Stimulated activated effector memory CD8-positive, alpha-beta T cell treated with anti-CD3 and anti-CD28 coated beads, Interleukin-12 subunit alpha, Interleukin-12 subunit beta, amount 100 ng/mL, for 72 hours (primary cell): ENCODE results near the gene NAALADL2.

Experiments
- ATAC-seq: fragments of 150-1000 bp; cut with Tn5 transposase; 2 replicates; pipeline ENCODE4 v1.10.0; 2021
- DNase-seq, 2 donors: peaks; one replicate each; pipeline ENCODE4 v3.0.0; 2021 to 2022; ENCODE audit warnings: low spot score in 2 of 2
- H3K27ac Mint-ChIP-seq: one replicate; pipeline ENCODE4 v1.8.0; 2022; ENCODE audit warnings: mild to moderate bottlenecking, mixed read lengths
- H3K36me3 Mint-ChIP-seq: one replicate; pipeline ENCODE4 v1.8.0; 2022; ENCODE audit warnings: mild to moderate bottlenecking, mixed read lengths
- H3K4me1 Mint-ChIP-seq: one replicate; pipeline ENCODE4 v1.8.0; 2022; ENCODE audit warnings: mixed read lengths
- H3K4me3 Mint-ChIP-seq: one replicate; pipeline ENCODE4 v1.8.0; 2022; ENCODE audit warnings: mild to moderate bottlenecking, mixed read lengths
- H3K9me3 Mint-ChIP-seq: one replicate; pipeline ENCODE4 v1.8.0; 2022; ENCODE audit warnings: mixed read lengths

The NAALADL2 gene

DNA sequence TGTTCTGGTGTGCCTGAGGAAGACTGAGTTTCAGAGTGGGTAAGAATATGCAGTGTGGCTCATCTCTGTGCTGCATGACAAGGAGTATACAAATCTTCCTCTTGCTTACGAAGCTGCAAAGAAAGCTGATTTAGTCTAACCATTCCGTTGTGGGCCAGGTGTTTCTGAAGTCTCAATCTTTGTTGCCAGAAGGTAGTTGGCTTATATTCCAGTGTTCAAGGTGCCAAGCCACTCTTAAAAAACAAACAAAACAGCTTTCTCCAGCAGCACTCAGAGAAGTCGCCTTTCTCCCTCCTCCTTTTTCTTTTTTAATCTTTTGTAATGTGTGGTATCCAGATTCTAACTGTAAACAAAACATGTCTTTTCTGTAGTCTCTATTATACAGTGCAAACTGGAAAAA is 872.4 kb downstream of the NAALADL2 start:
- peaks cover 14% of the 10 kb centered on the region for H3K9me3 Mint-ChIP-seq
- ATAC-seq (no peak), DNase-seq (no peak)
- no peaks in the 10 kb centered on the region for H3K4me1 Mint-ChIP-seq
- no peak overlapping the region for H3K4me3 Mint-ChIP-seq
- H3K36me3 Mint-ChIP-seq: no peaks in the 10 kb centered on the region
- no peak overlapping the region for H3K27ac Mint-ChIP-seq

DNA sequence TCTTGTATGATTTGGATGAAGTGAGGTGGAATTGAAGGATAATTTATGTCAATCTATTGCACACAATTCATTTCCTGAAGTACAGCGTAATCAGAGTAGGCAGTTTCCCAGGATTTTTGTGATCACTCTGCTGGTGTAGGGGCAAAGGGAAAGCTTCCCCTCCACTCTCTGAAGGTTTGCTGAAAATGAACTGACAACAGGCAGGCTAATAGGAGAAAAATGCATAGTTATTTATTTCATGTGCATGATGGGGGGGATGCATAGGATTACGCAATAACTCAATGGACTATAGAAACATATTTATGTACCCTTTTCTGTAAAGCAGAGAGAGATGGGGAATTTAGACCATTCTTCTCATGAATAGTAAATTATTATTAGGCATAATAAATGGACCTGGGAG is 872.9 kb downstream of the NAALADL2 start:
- Mint-ChIP-seq H3K4me1 (no peaks in the 10 kb centered on the region), H3K36me3 (no peaks in the 10 kb centered on the region), H3K9me3 (peaks cover 12% of the 10 kb centered on the region), H3K4me3 (no peak overlapping the region), H3K27ac (no peak overlapping the region)
- no peak for DNase-seq
- no peak for ATAC-seq

DNA sequence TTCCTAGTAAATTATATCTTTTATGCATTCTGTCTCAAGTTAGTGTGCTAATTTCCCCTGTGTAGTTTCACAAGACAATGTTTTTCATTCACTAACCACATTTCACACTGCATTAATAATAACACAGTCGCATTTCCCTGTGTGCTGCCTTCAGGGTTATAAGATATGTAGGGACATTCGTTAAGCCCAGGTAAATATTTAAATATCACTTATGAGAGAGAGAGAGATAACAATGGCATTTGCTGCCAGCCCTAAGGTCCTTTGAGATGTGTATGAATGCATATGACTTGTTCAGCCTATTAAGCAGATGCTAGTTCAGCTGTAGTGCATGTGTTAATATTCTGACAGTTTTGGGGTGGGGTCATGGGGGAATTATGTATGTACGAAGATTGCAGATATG is 876.7 kb downstream of the NAALADL2 start:
- Mint-ChIP-seq H3K27ac (no peak overlapping the region), H3K36me3 (no peaks in the 10 kb centered on the region)

DNA sequence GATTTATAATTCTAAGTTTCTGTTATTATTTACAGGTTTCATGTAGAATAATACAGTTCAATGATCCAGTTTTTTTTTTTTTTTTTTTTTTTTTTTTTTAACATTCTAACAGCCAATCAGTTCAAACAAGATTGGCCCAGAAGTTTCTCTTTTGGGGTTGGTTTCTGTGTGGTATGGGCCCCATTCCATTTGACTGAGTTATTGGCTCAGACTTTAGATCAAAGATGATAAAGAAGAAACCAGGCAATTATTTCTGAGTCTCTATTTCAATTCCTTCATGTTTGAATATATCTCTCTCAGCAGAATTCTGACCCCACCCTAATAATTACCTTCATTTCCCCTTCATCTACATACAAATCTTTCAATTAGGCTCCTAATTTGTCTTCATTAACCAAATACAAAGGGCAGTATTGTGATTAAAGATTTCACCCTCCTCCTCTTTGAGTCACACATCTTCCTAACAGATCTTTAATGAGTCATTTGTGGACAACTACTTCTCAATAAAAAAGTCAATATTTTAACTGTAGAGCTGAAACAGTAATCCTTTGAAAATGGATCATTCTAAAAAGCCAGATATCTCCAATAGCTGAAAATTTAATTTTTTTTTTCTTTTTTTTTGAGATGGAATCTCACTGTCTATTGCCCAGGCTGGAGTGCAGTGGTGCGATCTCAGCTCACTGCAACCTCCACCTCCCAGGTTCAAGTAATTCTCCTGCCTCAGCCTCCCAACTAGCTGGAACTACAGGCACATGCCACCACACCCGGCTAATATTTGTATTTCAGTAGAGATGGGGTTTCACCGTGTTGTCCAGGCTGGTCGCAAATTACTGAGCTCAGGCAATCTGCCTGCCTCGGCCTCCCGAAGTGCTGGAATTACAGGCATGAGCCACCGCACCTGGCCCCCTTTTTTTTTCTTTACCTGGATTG is 878.8 kb downstream of the NAALADL2 start:
- H3K27ac Mint-ChIP-seq: no peak overlapping the region
- peaks cover 14% of the 10 kb centered on the region for H3K9me3 Mint-ChIP-seq
- ATAC-seq (no peak), DNase-seq (no peak)
- H3K4me1 Mint-ChIP-seq: no peaks in the 10 kb centered on the region
- no peaks in the 10 kb centered on the region for H3K36me3 Mint-ChIP-seq
- H3K4me3 Mint-ChIP-seq: no peak overlapping the region

More for the DNA sequence above, 876.7 kb downstream of the NAALADL2 start:
- H3K9me3 Mint-ChIP-seq: peaks cover 16% of the 10 kb centered on the region
- no peak for DNase-seq
- no peaks in the 10 kb centered on the region for H3K4me1 Mint-ChIP-seq
- ATAC-seq: no peak
- no peak overlapping the region for H3K4me3 Mint-ChIP-seq

DNA sequence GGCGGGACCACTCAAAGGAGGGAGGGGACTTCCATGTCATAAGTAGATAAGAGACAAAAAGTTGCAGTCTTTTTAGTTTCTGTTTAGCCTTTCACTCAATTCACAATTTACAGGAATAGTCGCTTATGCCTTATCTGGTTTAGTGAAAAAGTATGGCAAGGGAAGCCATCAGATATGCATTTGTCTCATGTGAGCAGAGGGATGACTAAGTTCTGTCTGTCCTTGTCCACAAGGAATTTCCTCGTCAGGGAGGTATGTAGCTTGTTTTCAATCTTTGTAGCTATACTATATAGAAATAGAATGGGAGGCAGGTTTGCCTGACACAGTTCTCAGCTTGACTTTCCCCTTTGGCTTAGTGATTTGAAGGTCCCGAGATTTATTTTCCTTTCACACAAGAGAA is 882.8 kb downstream of the NAALADL2 start:
- Mint-ChIP-seq H3K36me3 (no peaks in the 10 kb centered on the region), H3K9me3 (peaks cover 17% of the 10 kb centered on the region), H3K27ac (no peak overlapping the region), H3K4me1 (no peaks in the 10 kb centered on the region), H3K4me3 (no peak overlapping the region)
- ATAC-seq (no peak), DNase-seq (no peak)

DNA sequence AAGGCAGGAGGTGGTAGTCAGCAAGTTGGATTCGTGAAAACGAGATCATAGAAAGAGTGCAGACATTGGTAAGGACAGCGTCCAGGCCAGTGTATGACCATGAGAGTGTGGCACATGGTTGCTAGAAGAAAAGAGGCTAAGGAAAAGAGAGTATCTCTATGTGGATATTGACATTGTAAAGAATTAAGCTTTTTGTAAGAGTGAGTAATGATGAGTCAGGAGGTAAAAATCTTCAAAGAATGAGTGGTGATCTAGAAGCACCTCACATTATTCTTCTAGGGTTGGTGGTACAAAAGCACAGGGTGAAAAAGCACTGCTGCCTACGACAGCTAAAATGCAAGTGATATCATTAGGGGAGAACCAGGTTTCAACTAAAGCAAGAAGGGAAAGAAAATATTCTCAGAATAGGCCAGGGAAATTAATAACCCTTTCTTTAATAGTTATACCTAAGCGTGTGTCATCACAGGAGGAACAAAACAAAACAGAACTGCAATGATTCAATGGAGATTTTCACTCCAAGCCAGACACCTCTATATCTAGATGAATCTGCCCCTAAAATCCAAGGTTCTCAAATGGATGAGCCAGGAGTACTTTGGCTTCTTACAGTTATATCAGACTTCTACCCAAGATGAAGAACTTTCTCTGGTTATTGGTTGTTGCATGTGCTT is 884.7 kb downstream of the NAALADL2 start:
- H3K9me3 Mint-ChIP-seq: peaks cover 17% of the 10 kb centered on the region
- H3K4me3 Mint-ChIP-seq: no peak overlapping the region
- H3K27ac Mint-ChIP-seq: no peak overlapping the region
- no peak for ATAC-seq
- H3K36me3 Mint-ChIP-seq: no peaks in the 10 kb centered on the region
- no peak for DNase-seq
- no peaks in the 10 kb centered on the region for H3K4me1 Mint-ChIP-seq

DNA sequence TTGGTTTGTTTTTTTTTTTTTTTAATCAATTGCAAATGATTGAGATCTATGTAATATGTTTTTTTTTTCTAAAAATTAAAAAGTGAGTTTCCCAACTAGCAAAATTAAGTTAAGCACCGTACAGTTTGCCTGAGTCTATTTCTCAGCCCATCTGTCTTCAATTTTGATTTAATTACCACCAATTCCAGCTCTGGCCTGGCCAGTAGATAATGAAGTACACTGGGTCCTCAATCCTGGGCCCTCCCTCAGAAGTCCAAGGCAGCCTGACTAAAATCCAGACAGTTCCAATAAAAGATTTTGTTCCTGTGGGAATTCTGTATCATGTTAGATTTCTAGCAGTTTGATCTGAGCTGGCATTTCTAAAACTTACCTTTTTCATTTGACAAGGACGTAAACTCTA is 887.2 kb downstream of the NAALADL2 start:
- ATAC-seq (no peak), DNase-seq (no peak)
- H3K9me3 Mint-ChIP-seq: peaks cover 12% of the 10 kb centered on the region
- H3K36me3 Mint-ChIP-seq: no peaks in the 10 kb centered on the region
- H3K4me3 Mint-ChIP-seq: no peak overlapping the region
- H3K4me1 Mint-ChIP-seq: no peaks in the 10 kb centered on the region
- H3K27ac Mint-ChIP-seq: no peak overlapping the region

DNA sequence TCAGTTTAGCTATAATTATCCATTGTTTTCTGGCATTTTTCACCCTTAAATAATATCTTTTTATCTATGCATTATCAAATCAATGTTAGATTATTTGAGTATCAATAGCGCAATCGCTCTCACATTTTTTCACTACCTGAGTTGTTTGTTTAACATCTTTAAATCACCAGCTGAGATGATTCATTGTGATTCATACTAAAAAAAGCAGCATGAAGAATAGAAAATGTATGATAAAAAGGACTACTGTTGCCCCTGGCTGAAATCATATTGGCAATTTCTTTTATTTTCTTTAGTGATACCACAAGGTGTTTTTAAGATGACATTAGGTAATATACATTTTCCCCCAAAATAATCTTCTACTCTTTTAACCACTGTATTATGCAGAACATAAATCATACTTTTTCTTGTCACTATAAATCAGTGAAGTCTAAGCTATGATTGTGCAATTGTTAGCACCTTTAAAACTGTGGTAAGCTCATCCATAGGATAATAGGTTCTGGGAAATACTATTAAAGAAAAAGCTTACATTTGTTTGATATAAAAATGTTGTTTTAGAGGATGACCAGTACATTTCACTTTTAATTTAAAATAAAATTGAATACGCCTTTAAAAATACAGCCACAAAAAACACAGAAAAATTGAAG is 889.1 kb downstream of the NAALADL2 start:
- no peak overlapping the region for H3K4me3 Mint-ChIP-seq
- ATAC-seq (no peak), DNase-seq (no peak)
- no peak overlapping the region for H3K27ac Mint-ChIP-seq
- no peaks in the 10 kb centered on the region for H3K36me3 Mint-ChIP-seq
- H3K4me1 Mint-ChIP-seq: no peaks in the 10 kb centered on the region
- H3K9me3 Mint-ChIP-seq: peaks cover 8% of the 10 kb centered on the region

DNA sequence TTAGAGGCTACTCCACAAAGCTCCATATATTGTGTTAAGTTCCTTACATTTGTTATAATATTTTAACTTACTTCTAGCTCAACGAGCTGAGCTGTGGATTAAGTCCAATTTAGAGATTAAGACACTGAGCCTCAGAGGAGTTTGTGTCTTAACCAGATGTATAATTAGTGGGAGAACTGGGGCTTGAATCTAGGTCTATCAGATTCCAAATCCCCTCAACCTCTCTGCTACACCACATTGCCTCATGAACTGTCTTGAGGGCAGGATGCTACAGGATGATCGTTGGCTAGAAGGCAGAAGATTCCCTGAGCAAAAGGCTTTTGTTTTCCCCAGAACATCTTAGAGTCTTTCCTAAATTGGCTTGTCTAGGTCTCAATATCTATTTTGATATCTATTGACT is 890.8 kb downstream of the NAALADL2 start:
- Mint-ChIP-seq H3K4me1 (no peaks in the 10 kb centered on the region), H3K9me3 (peaks cover 4% of the 10 kb centered on the region), H3K4me3 (no peak overlapping the region), H3K36me3 (no peaks in the 10 kb centered on the region), H3K27ac (no peak overlapping the region)
- DNase-seq: no peak
- no peak for ATAC-seq

DNA sequence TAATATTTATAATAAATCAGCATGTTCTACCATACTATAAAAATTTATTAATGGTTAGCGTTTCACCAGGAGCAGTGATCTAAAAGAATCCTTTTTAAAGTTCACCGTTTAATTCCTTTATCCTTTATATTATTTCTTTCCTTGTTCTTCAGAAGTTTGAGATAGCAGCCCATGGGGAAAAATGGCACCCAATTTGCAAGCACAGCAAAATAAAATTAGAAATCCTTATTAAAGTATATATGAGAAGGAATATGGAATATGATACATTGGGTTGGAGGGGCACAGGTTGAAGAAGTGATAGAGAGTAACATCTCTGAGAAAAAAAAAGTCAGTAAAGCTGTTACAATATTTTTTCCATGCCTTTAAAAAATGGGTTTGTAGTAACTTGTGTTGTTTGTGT is 892.0 kb downstream of the NAALADL2 start:
- no peak for ATAC-seq
- H3K4me3 Mint-ChIP-seq: no peak overlapping the region
- no peaks in the 10 kb centered on the region for H3K36me3 Mint-ChIP-seq
- H3K9me3 Mint-ChIP-seq: peaks cover 4% of the 10 kb centered on the region
- H3K4me1 Mint-ChIP-seq: no peaks in the 10 kb centered on the region
- no peak overlapping the region for H3K27ac Mint-ChIP-seq
- no peak for DNase-seq

DNA sequence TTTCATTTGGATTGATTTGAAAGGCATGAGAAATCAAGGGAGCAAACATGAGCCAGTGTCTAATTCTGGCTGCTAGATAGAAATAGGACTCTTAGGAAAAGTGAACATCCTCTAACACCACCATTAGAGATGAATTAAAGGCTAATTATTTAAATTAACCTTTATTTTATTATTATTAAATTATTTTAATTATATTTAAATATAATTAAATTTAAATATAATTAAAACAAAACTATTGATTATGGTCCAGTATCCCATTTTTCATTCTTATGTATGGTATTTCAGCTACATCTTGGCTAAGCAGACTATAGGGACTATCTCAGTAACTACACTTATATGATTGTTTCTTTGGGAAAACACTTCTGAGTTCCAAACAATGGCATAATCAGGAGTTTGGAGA is 904.8 kb downstream of the NAALADL2 start:
- no peaks in the 10 kb centered on the region for H3K4me1 Mint-ChIP-seq
- no peak overlapping the region for H3K27ac Mint-ChIP-seq
- H3K4me3 Mint-ChIP-seq: no peak overlapping the region
- H3K9me3 Mint-ChIP-seq: peaks cover 5% of the 10 kb centered on the region
- H3K36me3 Mint-ChIP-seq: no peaks in the 10 kb centered on the region
- no peak for DNase-seq
- no peak for ATAC-seq

DNA sequence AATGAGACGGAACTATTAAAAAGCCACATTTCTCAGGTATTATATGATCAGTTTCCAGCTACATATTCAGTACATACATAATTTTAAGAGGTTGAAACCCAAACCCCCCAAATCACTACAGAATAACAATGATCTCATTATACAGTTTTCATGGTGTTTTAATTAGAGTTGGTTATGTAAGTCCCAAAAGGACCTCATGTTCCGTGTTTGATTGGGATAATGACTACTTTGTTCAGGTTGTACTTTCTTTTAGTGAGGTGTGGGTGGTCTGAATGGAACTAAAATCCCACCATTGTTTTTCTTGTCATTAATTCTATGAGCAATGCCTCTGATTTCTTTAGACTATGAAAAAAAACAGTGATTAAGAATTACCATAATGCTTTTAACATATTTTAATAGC is 905.6 kb downstream of the NAALADL2 start:
- Mint-ChIP-seq H3K36me3 (no peaks in the 10 kb centered on the region), H3K4me1 (no peaks in the 10 kb centered on the region), H3K9me3 (peaks cover 2% of the 10 kb centered on the region), H3K27ac (no peak overlapping the region), H3K4me3 (no peak overlapping the region)
- ATAC-seq (no peak), DNase-seq (no peak)

DNA sequence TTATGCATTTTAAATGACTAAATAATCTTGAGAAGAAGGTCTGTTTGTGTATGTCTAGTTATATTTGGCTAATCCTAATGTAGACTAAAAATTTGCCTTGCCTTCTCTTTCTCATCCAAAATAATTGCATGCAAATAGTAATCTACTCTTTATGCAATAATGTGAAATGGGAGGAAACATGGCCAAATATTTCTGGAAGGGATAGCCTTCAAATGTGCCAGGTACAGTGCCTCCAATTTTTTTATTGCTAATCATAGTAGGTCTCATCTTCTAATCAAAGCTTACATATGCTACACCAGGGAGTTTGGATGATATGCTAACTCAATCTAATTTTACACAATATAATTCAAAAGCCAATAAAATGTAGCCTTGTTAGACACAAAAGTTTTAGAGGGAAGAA is 911.3 kb downstream of the NAALADL2 start:
- no peak overlapping the region for H3K27ac Mint-ChIP-seq
- H3K4me1 Mint-ChIP-seq: no peaks in the 10 kb centered on the region
- no peak overlapping the region for H3K4me3 Mint-ChIP-seq
- ATAC-seq (no peak), DNase-seq (no peak)
- H3K9me3 Mint-ChIP-seq: no peaks in the 10 kb centered on the region
- H3K36me3 Mint-ChIP-seq: no peaks in the 10 kb centered on the region

DNA sequence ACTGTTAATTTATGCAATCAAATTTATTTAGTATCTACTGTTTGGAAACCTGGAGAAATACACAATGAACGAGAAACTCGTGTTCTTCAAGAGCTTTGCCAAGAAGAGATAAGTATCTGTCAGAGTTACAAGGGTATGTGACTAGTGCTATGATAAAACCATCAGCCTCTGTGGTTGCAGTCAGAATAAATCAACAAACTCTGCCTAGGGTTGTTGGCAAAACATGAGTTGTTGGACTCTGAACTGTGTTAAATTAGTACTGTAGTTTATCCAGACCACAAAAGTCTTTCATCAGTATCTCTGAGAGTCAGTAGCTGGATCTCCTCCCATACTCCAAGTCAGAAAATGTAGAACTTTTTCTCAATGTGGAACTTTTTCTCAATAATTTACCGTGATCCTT is 918.4 kb downstream of the NAALADL2 start:
- no peak for ATAC-seq
- no peak for DNase-seq
- Mint-ChIP-seq H3K9me3 (peaks cover 9% of the 10 kb centered on the region), H3K27ac (no peak overlapping the region), H3K36me3 (no peaks in the 10 kb centered on the region), H3K4me1 (no peaks in the 10 kb centered on the region), H3K4me3 (no peak overlapping the region)

DNA sequence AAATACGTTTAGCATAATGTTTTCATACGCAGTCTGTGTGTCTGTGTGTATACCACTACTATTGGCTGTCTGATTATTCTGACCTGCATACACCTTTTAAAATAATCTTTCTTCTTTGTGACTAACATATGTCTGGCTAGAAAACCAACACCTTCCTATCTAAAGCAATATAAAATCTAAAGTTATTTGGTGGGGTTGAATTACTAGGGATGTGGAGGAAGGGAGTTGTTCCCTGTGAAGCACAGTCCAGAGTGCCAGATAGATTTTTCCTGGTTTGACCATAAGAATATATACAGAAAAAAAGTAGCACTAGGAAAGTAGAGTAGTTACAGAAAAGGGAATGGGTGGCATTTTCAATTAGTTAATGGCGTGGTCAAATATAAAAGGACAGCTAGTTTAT is 918.8 kb downstream of the NAALADL2 start:
- H3K9me3 Mint-ChIP-seq: peaks cover 9% of the 10 kb centered on the region
- H3K4me1 Mint-ChIP-seq: no peaks in the 10 kb centered on the region
- DNase-seq (no peak), ATAC-seq (no peak)
- no peaks in the 10 kb centered on the region for H3K36me3 Mint-ChIP-seq
- no peak overlapping the region for H3K27ac Mint-ChIP-seq
- no peak overlapping the region for H3K4me3 Mint-ChIP-seq

DNA sequence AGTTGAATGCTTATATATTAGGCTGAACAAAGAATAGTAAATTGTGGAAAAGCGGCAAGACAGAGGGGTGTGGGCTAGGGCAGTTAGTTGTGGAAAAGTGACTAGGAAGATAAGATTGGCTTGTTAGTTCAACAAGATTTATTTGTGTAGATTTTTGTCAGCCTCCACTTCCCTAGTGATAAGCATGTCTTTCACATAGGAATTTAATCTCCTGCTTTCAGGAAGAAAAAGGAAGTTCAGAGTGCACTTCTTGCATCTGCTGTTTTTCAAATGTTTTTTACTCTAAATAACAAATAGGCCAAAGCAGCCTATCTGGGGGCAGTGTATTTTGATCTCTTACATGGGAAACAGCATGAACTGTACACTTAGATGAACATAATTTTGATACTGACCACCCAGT is 919.9 kb downstream of the NAALADL2 start:
- H3K4me3 Mint-ChIP-seq: no peak overlapping the region

More for the DNA sequence above, 919.9 kb downstream of the NAALADL2 start:
- Mint-ChIP-seq H3K4me1 (no peaks in the 10 kb centered on the region), H3K27ac (no peak overlapping the region), H3K9me3 (peaks cover 9% of the 10 kb centered on the region), H3K36me3 (no peaks in the 10 kb centered on the region)
- DNase-seq (no peak), ATAC-seq (no peak)
